Left renal pelvis (tissue), 4 donors: ENCODE data around the gene TMEM107. TPM values are rescaled to one million over a fixed set of nuclear protein-coding genes. Genes with fewer than 3 reads are reported as not detected.
"Not testable (repeated sequence)": the region's sequence is repeated elsewhere in the genome, so short reads cannot be mapped to it uniquely, and the experiment has no call there.

Experiments
- DNase-seq, 4 donors: peaks; one replicate each; pipeline ENCODE4 v3.0.0-alpha.2; 2013; ENCODE audit warnings: low read depth in 4 of 4, low spot score in 3 of 4
- polyA plus RNA-seq, 4 donors: library from polyadenylated mRNA; unstranded; fragments of 120-200 nt; gene quantifications; one replicate each; pipeline ENCODE4 v1.2.1, GENCODE V29; 2013; ENCODE audit not compliant: insufficient read length in 4 of 4

Gene TMEM107
- polyA plus RNA-seq, 4 donors: 13.6 to 25.0 (median 24.3) TPM

DNA sequence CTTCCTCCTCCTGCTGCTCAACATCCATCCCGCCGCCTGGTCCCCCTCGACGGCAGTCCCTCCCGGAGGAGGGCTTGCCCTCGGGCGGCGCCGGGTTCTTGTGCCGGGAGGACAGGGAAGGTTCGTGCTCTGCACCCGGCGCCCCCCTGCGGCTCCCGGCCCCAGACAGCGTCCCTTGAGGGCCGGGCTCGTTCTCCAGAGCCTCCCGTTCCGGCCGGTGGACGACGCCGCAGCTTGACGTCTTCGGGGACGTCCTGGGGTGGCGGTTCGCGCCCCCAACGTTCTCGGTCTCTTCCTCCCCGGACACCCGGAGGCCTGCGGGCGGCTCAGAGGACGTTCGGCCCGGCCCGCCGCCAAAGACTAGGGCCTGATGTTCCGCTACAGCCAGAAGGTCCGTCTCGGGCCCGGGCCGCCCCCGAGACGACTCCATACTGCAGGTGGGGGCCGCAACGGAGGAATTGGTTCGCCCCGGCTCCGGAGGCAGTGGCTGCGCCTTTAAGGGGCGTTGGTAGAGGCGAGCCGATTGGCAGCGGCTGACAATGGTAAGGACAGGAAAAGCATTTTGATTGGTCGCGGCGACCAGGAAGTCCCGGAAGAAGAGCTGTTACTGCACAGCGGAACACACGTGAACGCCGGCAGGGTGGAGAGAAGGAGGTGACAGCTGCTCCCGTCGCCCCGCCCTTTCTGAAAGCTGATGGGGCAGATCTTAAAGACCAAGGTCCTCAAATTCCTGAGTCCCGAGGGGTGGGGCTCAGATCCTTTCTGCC is 13.7 kb upstream of the TMEM107 start, which contains the start of gene BORCS6:
Gene BORCS6, minus strand, starts transcription at position 470 of the 767 bp plus-strand sequence. Its CDS starts 40 bp downstream, at position 430.
- DNase-seq: peak in 3 of 4 donors; percentile 86 to 93 (median 87)

DNA sequence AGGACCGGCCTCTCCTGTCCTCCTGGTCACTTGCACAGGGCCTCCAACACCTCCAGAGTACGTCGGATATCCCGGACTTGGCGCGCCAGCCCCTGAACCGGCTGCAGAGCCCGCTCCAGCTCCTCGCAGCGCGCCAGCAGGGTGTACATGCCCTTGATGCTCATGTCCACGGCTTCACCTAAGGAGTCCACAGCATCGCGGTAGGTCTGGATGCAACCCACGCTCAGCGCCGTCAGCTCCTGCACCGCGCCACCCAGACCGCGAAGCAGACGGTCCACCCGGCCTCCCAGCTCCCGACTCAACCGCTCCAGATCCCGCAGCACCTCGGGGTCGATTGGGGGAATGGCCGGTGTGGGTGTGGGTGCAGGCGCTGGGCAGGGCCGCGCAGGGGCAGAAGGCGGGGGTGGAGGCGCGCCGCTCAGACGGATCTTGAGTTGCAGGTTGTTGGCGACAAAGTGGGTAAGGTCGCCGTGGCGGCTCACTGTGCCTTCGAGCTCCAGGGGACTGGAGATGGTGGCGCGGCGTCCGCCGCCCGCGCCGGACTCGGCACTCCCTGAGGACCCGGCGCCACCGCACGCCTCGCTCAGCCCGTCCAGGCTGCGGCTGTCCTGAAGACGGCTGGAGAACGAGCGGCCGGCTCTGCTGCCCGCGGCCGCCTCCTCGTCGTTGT is 13.0 kb upstream of the TMEM107 start:
- DNase-seq: no peak

DNA sequence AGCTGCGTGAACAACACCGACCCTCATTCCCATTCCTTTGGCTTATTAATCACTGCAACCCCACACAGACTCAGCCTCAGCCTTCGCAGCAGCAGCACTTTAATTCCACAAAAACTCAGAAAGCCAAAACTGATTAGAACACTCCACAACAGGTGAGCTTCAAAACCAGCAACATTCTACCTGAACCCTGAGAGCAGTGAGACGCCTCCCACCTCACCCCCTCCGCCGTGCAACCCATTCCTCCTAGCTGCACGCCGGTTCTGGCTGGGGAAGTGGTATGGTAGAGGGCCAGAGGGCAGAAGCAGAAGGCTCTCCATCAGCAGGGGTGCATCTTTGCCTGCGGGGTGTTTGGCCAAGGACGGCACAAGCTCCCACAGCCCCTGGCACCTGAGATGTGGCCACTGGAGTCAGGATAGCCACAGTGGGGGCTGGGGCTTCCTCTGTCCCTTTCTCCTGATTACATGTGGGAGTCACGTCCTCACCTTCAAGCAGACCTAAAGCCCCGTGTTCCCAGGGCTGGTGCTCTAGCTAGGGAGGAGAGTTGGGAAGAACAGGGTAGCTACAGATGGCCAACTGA is 12.2 kb upstream of the TMEM107 start:
- no peak for DNase-seq

DNA sequence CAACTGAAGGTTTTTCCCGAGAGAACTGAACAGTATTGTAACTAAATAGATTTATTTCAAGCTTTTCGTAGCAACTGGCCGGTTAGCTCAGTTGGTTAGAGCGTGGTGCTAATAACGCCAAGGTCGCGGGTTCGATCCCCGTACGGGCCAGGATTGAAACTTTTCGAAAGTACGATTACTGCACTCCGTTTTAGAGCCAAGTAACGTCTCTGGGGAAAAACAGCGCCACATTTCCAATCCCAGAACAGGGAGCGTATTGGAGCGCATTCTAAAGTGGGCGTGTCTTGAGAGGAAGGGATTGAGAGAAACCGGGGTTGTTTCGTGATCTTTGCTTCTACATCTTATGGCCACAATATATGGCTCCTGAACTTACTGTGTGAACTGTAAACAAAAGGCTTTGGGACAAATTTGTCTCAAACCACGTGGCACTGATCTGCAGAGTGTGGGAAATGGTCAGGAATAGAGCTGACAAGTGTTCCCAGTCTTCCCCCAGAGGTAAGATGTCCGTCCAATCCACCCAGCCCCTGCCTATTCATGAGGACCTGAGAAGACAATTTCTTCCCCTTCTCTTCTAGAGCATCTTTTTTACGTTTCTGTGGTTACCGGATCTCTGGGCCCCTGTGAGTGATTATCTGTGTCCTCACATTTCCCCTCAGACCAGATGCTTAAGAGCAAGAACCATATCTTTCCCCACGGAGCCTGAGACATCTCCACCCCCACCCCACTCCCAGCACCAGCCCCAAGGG is 11.5 kb upstream of the TMEM107 start:
- DNase-seq: peak in 3 of 4 donors; percentile 91 to 93 (median 92)

DNA sequence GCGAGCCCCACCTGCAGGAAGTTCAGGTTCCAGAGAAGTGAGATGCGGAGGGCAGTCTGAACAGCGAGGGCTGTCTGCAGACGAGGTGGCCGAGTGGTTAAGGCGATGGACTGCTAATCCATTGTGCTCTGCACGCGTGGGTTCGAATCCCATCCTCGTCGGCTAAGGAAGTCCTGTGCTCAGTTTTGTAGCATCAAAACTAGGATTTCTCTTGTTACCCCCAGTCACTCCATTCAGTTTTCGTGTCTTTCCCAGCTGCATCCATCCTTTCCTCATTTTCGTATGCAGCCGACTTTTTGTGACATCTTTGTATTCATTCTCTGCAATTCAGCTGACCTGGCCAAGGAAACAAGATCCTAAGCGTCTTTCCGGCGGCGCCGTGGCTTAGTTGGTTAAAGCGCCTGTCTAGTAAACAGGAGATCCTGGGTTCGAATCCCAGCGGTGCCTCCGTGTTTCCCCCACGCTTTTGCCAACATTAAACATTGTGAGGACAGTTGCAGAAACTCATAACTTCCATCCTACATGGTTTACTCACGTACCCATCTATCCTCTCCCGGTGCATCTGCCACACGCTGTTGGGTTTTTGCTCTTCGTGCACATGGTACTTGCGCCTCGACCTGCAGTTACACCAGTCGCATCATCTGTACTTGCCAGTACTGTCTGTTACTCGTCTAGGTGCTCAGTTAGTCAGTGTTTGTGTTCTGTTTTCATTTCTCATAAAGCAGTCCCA is 10.8 kb upstream of the TMEM107 start:
- peak in 3 of 4 donors; percentile 94 for DNase-seq

DNA sequence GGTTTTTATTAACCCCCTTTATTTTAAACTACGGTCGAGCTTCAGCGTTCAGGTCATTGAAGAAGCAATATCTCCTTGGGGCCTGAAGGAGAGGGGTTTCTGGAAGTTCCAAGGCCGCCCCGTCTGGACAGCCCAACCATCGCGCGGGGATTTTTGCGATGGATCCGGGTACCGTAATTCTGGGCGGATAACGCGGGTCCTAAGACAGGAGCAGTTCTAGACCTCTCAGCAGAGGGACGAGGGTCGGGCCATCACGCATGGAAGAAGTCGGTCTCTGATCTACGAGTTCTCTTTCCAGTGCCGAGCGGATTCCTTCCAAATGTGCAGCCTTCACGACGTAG is 10.2 kb upstream of the TMEM107 start:
- DNase-seq: no peak

DNA sequence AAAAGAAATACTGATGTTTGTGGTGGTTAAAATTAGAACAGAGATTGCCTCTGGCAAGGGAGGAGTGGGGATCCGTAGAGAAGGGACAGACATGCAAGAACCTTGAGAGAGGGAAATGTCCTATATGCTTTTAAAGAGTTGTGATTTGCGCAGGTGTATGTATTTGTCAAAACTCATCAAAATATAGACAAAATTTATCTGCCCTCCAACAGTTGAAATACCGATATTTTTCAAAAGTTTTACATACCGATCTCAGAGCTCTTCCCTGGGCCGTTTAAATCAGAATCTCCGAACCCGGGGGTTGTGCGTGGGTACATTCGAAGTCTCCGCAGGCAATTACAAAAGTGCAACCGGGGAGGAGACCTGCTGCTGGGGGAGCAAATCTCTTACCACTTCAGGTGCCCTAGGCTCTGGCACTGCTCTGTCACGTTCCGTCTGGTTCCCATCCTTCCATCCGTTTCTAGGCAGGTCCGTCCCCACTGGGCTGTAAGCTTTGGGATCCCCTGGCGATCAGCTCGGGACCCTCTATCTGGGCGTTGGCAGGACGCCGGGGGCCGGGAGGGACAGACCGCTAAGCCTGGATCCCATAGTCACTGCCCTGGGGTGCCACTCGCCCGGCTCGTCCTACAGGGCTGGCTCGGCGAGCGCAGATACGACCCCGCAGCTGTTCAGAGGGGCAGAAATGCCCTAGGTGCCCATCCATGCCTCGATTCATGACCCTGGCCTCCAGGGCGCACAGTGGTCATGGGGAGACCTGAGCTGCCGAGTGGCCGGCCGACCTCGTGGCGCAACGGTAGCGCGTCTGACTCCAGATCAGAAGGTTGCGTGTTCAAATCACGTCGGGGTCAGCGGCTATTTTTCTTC is 9.6 kb upstream of the TMEM107 start:
- DNase-seq: no peak

DNA sequence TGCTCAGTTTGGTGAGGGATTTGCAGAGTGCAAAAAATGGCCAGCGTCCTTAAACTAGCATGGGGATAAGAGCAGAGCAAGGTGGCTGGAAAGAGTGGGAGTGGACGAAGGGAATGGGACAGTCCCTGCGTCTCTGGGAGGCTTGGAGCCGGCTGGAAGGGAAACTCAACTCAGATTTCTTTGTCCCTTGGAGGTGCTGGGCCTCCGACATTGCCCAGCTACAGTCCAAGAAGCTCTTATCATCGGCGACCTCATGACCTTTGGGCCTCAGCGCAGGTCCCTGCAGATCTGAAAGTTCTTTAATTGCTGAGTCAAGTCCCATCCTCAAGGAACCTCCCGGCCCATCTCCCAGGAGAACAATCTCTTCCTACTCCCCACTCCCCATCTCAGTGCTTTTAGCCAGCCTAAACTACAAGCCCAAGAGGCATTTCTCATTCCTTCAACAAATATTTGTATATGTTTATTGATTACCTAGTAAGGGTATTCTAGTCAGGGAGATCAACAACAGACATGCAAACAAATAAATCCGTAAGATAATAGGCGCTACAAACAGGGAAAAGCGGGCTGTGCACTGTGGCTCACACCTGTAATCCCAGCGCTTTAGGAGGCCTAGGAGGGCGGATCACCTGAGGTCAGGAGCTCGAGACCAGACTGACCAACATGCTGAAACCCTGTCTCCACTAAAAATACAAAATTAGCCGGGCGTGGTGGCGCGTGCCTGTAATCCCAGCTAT is 985 bp upstream of the TMEM107 start:
- DNase-seq: no peak

DNA sequence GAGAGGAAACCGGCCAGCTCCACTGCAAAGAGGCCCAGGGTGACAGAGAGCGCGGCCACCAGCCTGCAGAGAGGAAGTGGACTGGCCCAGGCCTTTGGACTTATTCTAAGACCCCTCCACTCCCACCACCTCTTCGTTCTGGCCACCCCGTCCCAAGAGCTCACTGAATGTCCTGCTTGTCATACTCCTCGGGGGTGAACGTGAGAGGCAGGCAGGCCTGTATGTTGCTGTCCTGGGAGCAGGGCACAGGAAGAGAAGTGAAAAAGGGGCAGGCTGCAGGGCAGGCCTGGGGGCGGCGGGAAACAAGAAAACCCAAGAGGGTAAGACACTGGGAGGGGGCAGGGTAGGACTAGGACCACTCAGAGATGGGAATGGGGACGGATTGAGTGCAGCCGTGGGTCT is 384 bp downstream of the TMEM107 start:
- no peak for DNase-seq

DNA sequence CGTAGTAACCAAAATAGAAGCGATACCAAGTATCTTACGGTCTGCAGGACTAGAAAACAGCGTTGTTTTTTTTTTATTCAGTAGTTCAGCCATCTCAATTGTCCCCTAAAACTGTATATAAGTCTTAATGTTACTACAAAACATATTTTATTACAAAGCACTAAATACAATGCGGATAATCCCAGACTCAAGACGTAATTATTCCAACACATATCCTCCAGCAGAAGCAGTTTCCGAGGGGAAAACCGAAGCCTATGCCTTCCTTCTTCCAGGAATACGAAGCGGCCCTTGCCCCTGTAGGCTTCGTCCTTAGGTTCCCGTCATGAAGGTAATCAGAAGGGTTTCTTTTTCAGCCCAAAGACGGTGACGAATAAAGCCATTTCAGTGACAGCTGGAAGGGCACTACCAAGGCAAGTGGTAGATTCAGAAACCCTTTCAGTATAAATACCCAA is 2.3 kb downstream of the TMEM107 start:
- DNase-seq: no peak

DNA sequence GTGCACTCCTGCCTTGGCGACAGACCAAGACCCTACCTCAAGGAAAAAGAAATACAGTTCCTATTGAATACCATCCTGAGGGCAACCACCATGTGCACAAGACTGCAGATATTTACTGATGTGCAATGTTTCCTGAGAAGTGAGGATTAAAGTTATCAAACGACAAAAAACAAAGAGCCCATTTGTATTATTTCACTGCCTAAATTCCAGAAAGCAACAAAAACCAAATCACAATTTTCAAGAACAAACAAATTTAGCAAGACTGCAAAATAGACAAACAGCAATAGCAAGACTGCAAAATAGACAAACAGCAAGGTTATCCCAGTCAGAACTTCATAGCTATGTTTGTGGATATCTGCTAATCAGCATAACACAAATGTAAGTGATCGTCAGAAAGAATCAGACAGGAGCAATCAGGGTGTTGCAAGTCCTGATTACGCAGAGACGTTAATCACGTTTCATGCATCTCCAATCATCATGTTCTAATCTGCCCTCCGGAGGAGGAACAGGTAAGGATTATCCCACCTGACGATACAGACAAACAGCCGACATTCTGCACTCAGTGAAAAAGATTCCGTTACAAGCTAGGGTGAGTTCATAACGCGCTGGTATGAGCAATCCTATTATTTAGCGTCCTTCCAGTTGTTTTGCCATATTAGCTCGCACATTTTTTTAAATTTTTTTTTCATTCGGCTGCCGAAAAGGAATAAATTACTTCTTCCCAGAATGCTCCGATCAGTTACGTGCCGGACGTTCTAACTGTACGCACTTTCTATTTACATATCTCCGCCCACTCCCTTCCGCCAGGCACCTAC is 2.9 kb downstream of the TMEM107 start:
- peak in 2 of 4 donors; percentile 90 to 93 for DNase-seq

DNA sequence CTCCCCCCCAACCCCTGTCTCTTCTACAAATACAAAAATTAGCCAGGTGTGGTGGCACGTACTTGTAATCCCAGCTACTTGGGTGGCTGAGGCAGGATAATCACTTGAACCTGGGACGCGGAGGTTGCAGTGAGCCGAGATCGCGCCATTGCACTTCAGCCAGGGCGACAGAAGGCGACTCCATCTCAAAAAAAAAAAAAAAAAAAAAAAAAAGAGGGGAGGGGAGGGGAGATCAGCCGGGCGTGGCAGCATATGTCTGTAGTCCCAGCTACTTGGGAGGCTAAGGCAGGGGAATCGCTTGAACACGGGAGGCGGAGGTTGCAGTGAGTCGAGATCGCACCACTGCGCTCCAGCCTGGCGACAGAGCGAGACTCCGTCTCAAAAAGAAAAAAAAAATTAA is 6.0 kb downstream of the TMEM107 start:
- not testable (repeated sequence) for DNase-seq

DNA sequence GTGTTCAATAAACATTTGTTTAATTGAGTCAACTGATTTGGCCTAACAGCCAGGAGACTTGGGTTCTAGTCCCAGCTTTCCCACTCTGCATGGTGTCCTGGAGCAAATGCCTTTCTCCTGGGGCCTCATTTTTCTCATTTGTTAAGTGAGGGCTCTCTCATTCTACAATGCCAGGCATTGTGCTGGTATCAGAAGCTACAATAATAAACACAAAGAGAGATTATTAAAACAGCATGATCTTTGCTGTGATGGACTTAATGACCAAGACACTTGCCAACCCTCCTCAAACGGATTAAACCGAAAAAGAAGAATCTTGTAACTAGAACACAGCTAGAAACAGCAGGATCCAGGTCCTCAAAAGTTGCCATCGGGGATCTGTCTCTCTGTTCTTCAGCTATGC is 8.7 kb downstream of the TMEM107 start:
- no peak for DNase-seq

DNA sequence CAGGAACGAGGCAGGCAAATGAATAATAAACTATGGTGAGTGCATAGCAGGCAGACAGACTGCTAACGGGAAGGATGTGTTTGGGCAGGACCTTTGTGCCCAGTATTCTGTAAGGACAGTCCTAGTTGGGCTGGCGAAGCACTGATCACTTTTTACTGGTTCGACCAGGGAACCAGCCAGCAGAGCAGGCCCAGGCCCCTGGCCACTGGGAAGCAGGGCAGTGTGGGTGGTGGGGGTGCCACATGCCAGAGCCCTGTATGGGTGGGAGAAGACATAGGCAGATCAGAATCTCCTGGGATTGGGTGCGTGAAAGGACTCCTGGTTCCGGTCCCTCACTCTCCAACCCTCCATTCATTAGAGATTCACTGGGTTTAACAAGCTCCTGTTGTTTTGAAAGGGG is 9.4 kb downstream of the TMEM107 start:
- DNase-seq: no peak

DNA sequence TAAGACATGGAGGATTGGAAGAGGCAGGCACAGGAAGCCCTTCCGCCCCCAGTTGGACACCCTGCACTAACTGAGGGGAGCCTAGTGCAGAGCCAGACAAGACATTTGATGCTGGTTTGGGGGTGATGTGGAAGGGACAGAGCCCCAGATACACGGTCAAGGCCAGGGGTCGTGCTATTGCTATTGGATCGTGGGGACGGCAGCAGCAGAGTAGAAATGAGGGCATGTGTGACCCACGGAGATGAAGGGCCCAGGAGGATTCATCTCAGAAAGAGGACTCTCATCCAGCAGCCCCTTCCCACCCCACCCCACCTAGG is 11.4 kb downstream of the TMEM107 start:
- no peak for DNase-seq

DNA sequence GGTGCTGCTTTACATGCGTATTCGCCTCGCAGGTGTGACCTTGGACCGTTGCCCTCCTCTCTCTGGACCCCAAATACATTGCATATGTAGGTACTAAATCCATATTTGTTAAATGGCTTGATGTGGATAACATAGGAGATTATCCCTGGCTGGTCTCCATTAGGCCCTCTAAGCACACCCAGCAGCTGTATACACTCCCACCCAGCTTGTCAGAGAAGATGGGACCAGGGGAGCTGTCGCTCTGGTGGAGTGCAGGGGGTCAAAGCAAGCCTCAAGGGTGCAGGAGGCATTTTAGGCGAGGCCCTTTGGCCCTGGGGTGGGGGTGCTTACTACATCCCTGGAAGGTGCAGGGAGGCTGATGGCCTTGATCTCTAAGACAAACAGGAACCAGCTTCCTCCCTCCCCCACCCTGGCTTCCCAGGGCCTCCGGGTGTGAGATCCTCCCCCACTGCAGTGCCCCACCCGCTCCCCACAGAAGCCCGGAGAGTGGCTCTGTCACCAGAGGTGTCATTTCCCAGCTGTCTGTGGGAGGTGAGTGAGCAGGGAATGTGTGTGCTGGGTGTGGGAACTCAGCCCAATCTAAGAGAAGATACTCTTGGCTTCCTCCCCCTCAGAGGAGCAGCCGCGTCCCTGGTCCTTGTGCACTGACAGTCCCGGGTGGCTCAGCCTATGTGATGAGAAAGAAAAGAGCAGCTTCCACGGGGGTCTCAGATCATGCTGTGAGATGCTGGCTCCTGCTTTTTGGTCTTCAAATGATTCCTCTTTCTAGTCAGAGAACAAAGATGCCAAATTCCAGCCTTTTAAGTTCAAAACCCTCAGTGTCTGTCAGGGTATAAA is 12.0 kb downstream of the TMEM107 start:
- no peak for DNase-seq
